GM21360 (cell line): ENCODE measurements around the gene POU5F1.

Source experiments
- ATAC-seq: cut with Tn5 transposase; IDR thresholded peaks from one replicate; pipeline ENCODE4 v1.9.1; 2021; ENCODE audit warnings: mild to moderate bottlenecking, moderate library complexity; ENCODE audit not compliant: unreplicated experiment

The POU5F1 gene

GRCh38 chr6:31144296-31144969 is 26.0 kb downstream of the POU5F1 start:
- no peak for ATAC-seq

- ATAC-seq = no peak
These were observed 27.3 kb downstream of the POU5F1 start for GRCh38 chr6:31143148-31143547.

GRCh38 chr6:31142361-31142761 is 28.1 kb downstream of the POU5F1 start:
- no peak for ATAC-seq

GRCh38 chr6:31140643-31141042 is 29.8 kb downstream of the POU5F1 start:
- no peak for ATAC-seq

GRCh38 chr6:31139599-31139998 is 30.9 kb downstream of the POU5F1 start:
- ATAC-seq = no peak

- no peak for ATAC-seq
These were observed 31.5 kb downstream of the POU5F1 start, which contains the start of gene PSORS1C2 for GRCh38 chr6:31138982-31139381. Gene PSORS1C2, minus strand, starts transcription at chr6:31139066. Its CDS starts 40 bp downstream, at chr6:31139026.

- no peak for ATAC-seq
These were observed 34.8 kb downstream of the POU5F1 start for GRCh38 chr6:31135710-31136109.

- ATAC-seq = no peak
These were observed 37.7 kb downstream of the POU5F1 start for GRCh38 chr6:31132806-31133205.

GRCh38 chr6:31131595-31131994 is 38.9 kb downstream of the POU5F1 start:
- no peak for ATAC-seq

GRCh38 chr6:31130751-31131150 is 39.7 kb downstream of the POU5F1 start:
- ATAC-seq = no peak

GRCh38 chr6:31129130-31129529 is 41.4 kb downstream of the POU5F1 start:
- ATAC-seq = no peak

- ATAC-seq = no peak
These were observed 42.3 kb downstream of the POU5F1 start for GRCh38 chr6:31128093-31128676.

GRCh38 chr6:31126396-31127175 is 43.9 kb downstream of the POU5F1 start:
- ATAC-seq = no peak

GRCh38 chr6:31125586-31126363 is 44.7 kb downstream of the POU5F1 start:
- no peak for ATAC-seq

- ATAC-seq = no peak
These were observed 45.3 kb downstream of the POU5F1 start for GRCh38 chr6:31125162-31125561.

- no peak for ATAC-seq
These were observed 47.4 kb downstream of the POU5F1 start for GRCh38 chr6:31122791-31123706.

GRCh38 chr6:31121131-31121790 is 49.2 kb downstream of the POU5F1 start:
- ATAC-seq = no peak

- no peak for ATAC-seq
These were observed 50.1 kb downstream of the POU5F1 start, which contains the start of gene CDSN for GRCh38 chr6:31120151-31120915. Gene CDSN, minus strand, starts transcription at chr6:31120446. Its CDS starts 27 bp downstream, at chr6:31120419.

GRCh38 chr6:31118178-31118577 is 52.3 kb downstream of the POU5F1 start:
- no peak for ATAC-seq
